Astrocyte of the spinal cord (primary cell): Measurements from ENCODE around the gene ATF4.

Experiments used
- DNase-seq: peaks from one replicate; pipeline ENCODE4 v3.0.0; 2011; ENCODE audit warnings: low read depth, low spot score
- H3K4me3 ChIP-seq: 2 replicates; pipeline ENCODE4 v1.5.1; 2011; ENCODE audit warnings: low read depth, mild to moderate bottlenecking, low read length, moderate library complexity
- CTCF ChIP-seq: IDR thresholded peaks from 2 replicates; pipeline ENCODE4 v1.5.1; 2012; ENCODE audit warnings: low read depth, mild to moderate bottlenecking, low read length, inconsistent platforms
- in situ Hi-C: cut with HindIII; loops from 2 replicates; pipeline ENCODE4 v1.10.0; 2017; ENCODE audit warnings: low sequenced_read_pairs

ATF4 gene

GRCh38 chr22:39571538-39571937, 51.2 kb downstream of the ATF4 start:
- in situ Hi-C loops = no loop called here
- no peak for TF ChIP-seq CTCF
- no peak overlapping the region for H3K4me3 ChIP-seq
- no peak for DNase-seq
